H1 (cell line): ENCODE data around the gene MYCBP2. TPM values are rescaled to one million over a fixed set of nuclear protein-coding genes. Genes with fewer than 3 reads are reported as not detected.

Experiments used
- ASH2L ChIP-seq: fragments of 200-600, 300-600 bp; sonication (generic); IDR thresholded peaks from one replicate; pipeline ENCODE4 v1.7.1; 2017; ENCODE audit warnings: low read length
- ATF3 ChIP-seq: IDR thresholded peaks from 2 replicates; pipeline ENCODE4 v1.6.1; 2011; ENCODE audit warnings: low read depth, mild to moderate bottlenecking, low read length; ENCODE audit not compliant: insufficient read depth
- CEBPB ChIP-seq: IDR thresholded peaks from 2 replicates; pipeline ENCODE4 v1.6.1; 2012; ENCODE audit warnings: low read depth, low read length
- EP300 ChIP-seq, 2 experiments: IDR thresholded peaks; 1 replicate in 1 of 2; 2 replicates in 1 of 2; pipeline ENCODE4 v1.6.1; 2011 to 2012; ENCODE audit warnings: low read depth in 2 of 2, low read length in 2 of 2, mild to moderate bottlenecking in 2 of 2, borderline replicate concordance in 1 of 2, inconsistent platforms in 1 of 2, moderate library complexity in 1 of 2
- GTF2F1 ChIP-seq: IDR thresholded peaks from 2 replicates; pipeline ENCODE4 v1.6.1; 2012; ENCODE audit warnings: low read depth, low read length, improper control_type of control experiment, borderline replicate concordance
- RAD21 ChIP-seq, 2 experiments: IDR thresholded peaks in 1 of 2; conservative IDR thresholded peaks in 1 of 2; 2 replicates each; pipeline ENCODE4 v1.6.1; 2011; ENCODE audit warnings: low read depth in 2 of 2, low read length in 2 of 2, improper control_type of control experiment in 1 of 2, inconsistent platforms in 1 of 2, mild to moderate bottlenecking in 1 of 2, moderate library complexity in 1 of 2
- RBBP5 ChIP-seq: IDR thresholded peaks from 2 replicates; pipeline ENCODE4 v1.7.1; 2012; ENCODE audit warnings: low read depth, mild to moderate bottlenecking, inconsistent platforms, low read length, moderate library complexity, borderline replicate concordance
- RXRA ChIP-seq: IDR thresholded peaks from 2 replicates; pipeline ENCODE4 v1.6.1; 2011; ENCODE audit warnings: low read depth, mild to moderate bottlenecking, low read length, moderate library complexity; ENCODE audit not compliant: insufficient read depth
- SIN3A ChIP-seq, 2 experiments: IDR thresholded peaks in 1 of 2; conservative IDR thresholded peaks in 1 of 2; 2 replicates each; pipeline ENCODE4 v1.6.1; 2011 to 2012; ENCODE audit warnings: low read length in 2 of 2, improper control_type of control experiment in 1 of 2, low read depth in 1 of 2, mild to moderate bottlenecking in 1 of 2
- polyA plus RNA-seq, 7 experiments: library from polyadenylated mRNA; depleted of rRNA in 3 of 7; stranded (reverse) in 5 of 7; unstranded in 2 of 7; fragments of >200 nt in 5 of 7; fragments of 200-250 nt in 2 of 7; gene quantifications; 1 replicate in 5 of 7; 2 replicates in 1 of 7; 4 replicates in 1 of 7; pipeline versions ENCODE4 v1.2.1 to v1.2.3, GENCODE V29; 2011 to 2013; ENCODE audit warnings: missing spikeins in 2 of 7, mixed read lengths in 2 of 7
- total RNA-seq: library from RNA; stranded (reverse); fragmentation: NEBNext Ultra II Directional; extraction: Animal tissue kit (Norgen Biotek cat#: 25700); gene quantifications from 2 replicates; pipeline ENCODE4 v1.2.1, GENCODE V29; 2021
- TF ChIP-seq, protein P1 (sequence below): fragments of 300-600 bp; sonication (generic); IDR thresholded peaks from 2 replicates; pipeline ENCODE4 v1.7.1; 2012; ENCODE audit warnings: low read length, moderate library complexity, mild to moderate bottlenecking, inconsistent platforms; ENCODE audit not compliant: insufficient replicate concordance

The MYCBP2 gene
- total and polyA plus RNA-seq, 2 of the 8 experiments (the other 6 are each of a cell fraction or from before 2014, with no cell fraction given): 19.0 to 52.1 TPM

DNA sequence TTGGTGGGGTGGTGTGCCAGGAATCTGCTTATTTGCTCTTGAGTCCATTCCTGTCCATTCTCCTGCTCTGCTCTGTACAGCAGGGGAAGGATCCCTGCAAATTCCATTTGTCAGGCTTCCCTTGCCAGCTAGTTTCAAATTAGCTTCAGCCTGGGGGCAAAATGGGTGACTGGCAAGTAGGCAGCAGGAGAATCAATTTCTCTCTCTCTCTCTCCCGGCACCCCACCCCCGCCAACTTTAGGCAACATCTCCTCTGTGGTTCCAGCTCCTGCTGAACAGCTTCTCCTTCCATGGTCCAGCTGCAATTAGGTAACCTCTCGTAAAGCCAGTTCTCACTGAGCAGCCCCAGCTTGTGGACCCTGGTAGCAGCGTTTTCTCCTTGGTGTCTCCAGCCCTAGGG is 6.7 kb upstream of the MYCBP2 start (continued):
- TF ChIP-seq, protein P1, sequence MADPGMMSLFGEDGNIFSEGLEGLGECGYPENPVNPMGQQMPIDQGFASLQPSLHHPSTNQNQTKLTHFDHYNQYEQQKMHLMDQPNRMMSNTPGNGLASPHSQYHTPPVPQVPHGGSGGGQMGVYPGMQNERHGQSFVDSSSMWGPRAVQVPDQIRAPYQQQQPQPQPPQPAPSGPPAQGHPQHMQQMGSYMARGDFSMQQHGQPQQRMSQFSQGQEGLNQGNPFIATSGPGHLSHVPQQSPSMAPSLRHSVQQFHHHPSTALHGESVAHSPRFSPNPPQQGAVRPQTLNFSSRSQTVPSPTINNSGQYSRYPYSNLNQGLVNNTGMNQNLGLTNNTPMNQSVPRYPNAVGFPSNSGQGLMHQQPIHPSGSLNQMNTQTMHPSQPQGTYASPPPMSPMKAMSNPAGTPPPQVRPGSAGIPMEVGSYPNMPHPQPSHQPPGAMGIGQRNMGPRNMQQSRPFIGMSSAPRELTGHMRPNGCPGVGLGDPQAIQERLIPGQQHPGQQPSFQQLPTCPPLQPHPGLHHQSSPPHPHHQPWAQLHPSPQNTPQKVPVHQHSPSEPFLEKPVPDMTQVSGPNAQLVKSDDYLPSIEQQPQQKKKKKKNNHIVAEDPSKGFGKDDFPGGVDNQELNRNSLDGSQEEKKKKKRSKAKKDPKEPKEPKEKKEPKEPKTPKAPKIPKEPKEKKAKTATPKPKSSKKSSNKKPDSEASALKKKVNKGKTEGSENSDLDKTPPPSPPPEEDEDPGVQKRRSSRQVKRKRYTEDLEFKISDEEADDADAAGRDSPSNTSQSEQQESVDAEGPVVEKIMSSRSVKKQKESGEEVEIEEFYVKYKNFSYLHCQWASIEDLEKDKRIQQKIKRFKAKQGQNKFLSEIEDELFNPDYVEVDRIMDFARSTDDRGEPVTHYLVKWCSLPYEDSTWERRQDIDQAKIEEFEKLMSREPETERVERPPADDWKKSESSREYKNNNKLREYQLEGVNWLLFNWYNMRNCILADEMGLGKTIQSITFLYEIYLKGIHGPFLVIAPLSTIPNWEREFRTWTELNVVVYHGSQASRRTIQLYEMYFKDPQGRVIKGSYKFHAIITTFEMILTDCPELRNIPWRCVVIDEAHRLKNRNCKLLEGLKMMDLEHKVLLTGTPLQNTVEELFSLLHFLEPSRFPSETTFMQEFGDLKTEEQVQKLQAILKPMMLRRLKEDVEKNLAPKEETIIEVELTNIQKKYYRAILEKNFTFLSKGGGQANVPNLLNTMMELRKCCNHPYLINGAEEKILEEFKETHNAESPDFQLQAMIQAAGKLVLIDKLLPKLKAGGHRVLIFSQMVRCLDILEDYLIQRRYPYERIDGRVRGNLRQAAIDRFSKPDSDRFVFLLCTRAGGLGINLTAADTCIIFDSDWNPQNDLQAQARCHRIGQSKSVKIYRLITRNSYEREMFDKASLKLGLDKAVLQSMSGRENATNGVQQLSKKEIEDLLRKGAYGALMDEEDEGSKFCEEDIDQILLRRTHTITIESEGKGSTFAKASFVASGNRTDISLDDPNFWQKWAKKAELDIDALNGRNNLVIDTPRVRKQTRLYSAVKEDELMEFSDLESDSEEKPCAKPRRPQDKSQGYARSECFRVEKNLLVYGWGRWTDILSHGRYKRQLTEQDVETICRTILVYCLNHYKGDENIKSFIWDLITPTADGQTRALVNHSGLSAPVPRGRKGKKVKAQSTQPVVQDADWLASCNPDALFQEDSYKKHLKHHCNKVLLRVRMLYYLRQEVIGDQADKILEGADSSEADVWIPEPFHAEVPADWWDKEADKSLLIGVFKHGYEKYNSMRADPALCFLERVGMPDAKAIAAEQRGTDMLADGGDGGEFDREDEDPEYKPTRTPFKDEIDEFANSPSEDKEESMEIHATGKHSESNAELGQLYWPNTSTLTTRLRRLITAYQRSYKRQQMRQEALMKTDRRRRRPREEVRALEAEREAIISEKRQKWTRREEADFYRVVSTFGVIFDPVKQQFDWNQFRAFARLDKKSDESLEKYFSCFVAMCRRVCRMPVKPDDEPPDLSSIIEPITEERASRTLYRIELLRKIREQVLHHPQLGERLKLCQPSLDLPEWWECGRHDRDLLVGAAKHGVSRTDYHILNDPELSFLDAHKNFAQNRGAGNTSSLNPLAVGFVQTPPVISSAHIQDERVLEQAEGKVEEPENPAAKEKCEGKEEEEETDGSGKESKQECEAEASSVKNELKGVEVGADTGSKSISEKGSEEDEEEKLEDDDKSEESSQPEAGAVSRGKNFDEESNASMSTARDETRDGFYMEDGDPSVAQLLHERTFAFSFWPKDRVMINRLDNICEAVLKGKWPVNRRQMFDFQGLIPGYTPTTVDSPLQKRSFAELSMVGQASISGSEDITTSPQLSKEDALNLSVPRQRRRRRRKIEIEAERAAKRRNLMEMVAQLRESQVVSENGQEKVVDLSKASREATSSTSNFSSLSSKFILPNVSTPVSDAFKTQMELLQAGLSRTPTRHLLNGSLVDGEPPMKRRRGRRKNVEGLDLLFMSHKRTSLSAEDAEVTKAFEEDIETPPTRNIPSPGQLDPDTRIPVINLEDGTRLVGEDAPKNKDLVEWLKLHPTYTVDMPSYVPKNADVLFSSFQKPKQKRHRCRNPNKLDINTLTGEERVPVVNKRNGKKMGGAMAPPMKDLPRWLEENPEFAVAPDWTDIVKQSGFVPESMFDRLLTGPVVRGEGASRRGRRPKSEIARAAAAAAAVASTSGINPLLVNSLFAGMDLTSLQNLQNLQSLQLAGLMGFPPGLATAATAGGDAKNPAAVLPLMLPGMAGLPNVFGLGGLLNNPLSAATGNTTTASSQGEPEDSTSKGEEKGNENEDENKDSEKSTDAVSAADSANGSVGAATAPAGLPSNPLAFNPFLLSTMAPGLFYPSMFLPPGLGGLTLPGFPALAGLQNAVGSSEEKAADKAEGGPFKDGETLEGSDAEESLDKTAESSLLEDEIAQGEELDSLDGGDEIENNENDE: no peak
- no peak for TF ChIP-seq EP300 (IDR thresholded peaks at IDR 0.05; ENCODE audit: borderline replicate concordance in 1 of 2, low read depth in 2 of 2, low read length in 2 of 2)
- no peak for TF ChIP-seq RBBP5
- TF ChIP-seq CEBPB: no peak
- no peak for TF ChIP-seq ATF3
- no peak for TF ChIP-seq SIN3A (conservative IDR thresholded peaks at IDR 0.05 in 1 of 2, IDR thresholded peaks at IDR 0.05 in 1 of 2; ENCODE audit: low read depth in 1 of 2, low read length in 2 of 2)
- no peak for TF ChIP-seq RAD21 (IDR thresholded peaks at IDR 0.05 in 1 of 2, conservative IDR thresholded peaks at IDR 0.05 in 1 of 2; ENCODE audit: low read depth in 2 of 2, low read length in 2 of 2)
- TF ChIP-seq ASH2L: no peak
- TF ChIP-seq RXRA: no peak
- no peak for TF ChIP-seq GTF2F1
